GM18511 (cell line): Measurements from ENCODE around the gene HDAC5.
"Not testable (repeated sequence)": the region's sequence is repeated elsewhere in the genome, so short reads cannot be mapped to it uniquely, and the experiment has no call there.

Experiments
- ATAC-seq: cut with Tn5 transposase; IDR thresholded peaks from one replicate; pipeline ENCODE4 v1.9.1; 2021; ENCODE audit warnings: mild to moderate bottlenecking, moderate library complexity; ENCODE audit not compliant: unreplicated experiment

HDAC5 gene

GRCh38 chr17:44037471-44037870, 86.0 kb downstream of the HDAC5 start:
- ATAC-seq, result no peak

- ATAC-seq, result not testable (repeated sequence)
Observed at GRCh38 chr17:44034688-44035087, 88.8 kb downstream of the HDAC5 start.

GRCh38 chr17:44033861-44034408, 89.5 kb downstream of the HDAC5 start:
- ATAC-seq, result no peak

- no peak for ATAC-seq
Observed at GRCh38 chr17:44030482-44030881, 93.0 kb downstream of the HDAC5 start.

GRCh38 chr17:44029736-44030135, 93.7 kb downstream of the HDAC5 start:
- ATAC-seq, result no peak
